NCI-H2081 (cell line): ENCODE data around the gene PDE4D.
"Not testable (repeated sequence)": the region's sequence is repeated elsewhere in the genome, so short reads cannot be mapped to it uniquely, and the experiment has no call there.

Experiments used
- DNase-seq, 2 experiments: peaks; one replicate each; lab custom pipeline; 2025; lab: John Stamatoyannopoulos, UW

PDE4D gene

GRCh38 chr5:59001716-59002115, 891.8 kb downstream of the PDE4D start:
- no peak for DNase-seq

DNA sequence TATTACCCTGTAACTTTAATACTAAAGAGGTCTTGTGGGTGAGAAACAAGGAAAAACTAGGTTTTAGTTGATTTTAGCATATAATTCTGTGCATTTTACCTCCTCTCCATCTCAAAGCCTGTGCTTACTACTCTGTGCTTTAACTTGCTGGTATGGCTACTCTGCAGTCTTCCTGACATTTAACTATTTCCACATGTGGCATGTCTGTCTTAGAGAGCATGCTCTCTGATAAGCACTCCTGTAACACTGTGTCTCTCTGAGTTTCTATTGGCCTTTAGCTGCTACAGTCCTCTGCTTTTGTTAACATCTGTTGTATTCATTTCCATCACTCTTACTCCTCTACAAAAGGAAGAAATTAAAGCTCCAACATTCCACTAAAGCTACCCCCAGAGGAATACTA, 892.4 kb downstream of the PDE4D start:
- no peak for DNase-seq

DNA sequence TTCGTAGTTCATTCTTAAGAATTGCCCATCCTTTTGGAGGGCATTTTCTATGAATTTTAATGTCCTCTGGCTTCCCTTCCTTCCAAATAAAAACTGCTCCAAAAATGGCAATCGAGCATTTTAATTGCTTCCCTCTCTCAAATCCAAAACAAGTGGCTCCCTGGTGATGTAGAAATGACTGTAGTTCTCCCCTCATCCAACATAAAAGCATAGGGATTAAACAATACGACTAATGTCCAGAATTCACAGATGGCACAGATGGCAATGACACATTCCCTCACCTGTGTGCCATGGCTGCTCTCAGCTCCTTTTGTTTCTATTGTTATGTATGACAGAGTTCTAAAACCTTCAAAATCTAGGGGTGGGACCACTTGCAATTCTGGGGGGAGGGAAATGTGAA, 893.3 kb downstream of the PDE4D start:
- DNase-seq: no peak

- no peak for DNase-seq
Measured at GRCh38 chr5:58999804-59000203, 893.7 kb downstream of the PDE4D start.

GRCh38 chr5:58998544-58998943, 895.0 kb downstream of the PDE4D start:
- DNase-seq: no peak

- DNase-seq: not testable (repeated sequence)
Measured at GRCh38 chr5:58995779-58996178, 897.7 kb downstream of the PDE4D start.

DNA sequence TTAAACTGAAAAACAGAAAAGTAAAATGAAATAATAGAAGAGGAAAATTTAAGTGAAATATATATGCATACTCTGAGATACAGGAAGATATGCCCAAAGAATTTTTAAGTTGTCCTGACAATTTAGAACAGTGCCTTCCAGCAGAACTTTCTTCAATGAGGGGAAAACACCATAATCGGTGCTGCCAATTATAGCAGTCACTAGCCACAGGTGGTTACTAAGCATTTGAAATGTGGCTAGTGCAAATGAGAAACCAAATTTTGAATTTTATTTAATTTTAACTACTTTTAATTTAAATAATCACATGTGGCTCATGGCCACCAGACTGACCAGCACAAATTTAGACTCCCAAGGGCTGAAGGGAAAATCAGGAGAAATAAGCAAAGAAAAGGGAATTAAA, 900.1 kb downstream of the PDE4D start:
- no peak for DNase-seq

DNA sequence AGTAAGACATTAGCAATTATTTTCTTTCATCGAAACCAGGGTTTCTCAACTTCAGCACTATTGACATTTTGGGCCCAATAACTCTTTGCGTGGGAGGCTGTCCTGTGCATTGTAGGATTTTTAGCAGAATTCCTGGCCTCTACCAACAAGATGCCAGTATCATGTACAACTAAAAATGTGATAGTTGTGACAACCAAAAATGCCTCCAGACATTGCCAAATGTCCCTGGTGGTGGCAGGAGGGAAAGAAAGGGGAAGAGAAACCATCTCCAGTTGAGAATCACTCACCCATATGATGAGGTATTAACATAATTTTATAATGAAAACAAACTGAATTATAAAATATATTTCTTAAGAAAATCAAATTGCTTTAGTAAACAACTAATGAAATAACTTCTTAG, 904.6 kb downstream of the PDE4D start:
- DNase-seq: no peak

GRCh38 chr5:58987193-58987592, 906.3 kb downstream of the PDE4D start:
- no peak for DNase-seq

DNA sequence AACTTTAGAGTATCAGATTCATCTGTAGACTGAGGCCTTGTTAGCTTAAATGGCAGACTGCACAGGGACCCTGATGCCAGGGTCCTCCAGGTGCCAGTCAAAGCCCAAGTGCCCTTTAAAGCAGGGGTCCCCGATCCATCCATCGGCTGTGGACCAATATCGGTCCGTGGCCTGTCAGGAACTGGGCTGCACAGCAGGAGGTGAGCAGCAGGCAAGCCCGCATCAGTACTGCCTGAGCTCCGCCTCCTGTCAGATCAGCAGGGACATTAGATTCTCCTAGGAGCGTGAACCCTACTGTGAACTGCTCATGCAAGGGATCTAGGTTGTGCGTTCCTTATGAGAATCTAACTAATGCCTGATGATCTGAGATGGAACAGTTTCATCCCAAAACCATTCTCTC, 907.2 kb downstream of the PDE4D start:
- no peak for DNase-seq

DNA sequence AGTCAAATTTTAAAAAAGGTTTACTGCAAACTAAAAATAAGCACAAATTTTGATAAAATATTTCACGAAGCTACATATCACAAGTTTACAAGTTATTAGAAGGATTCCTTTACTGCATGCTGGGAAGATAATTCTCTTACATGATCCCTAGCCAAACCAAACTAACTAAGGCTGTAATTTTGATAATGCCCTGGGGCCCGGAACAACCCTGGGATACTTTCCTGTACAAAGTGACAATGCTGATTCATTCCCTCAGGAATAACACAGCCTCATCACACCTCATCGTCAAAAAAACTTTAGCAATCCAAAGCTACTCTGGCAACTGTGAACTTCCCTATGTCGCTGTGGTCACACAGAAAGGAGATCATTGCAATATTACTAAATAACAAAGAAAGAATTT, 907.8 kb downstream of the PDE4D start:
- DNase-seq: peak in 1 of 2 experiments; percentile 13

DNA sequence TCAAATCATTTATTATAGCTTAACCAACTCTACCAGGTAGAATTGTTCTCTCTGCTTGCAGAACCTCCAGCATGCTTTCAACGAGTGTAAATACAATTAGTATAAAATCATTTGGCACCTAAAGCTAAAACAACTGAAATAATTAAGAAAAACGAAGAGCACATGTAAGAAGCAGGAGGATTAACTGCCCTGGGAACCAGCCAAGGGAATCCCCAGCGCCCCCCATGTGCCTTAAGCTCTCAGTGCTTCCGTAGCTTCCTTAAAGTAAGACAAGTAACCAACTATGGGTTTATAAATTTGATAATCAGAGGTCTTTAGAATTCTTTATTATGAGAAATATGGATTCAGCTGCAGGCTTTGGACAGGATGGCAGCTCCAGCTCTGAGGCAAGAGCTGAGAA, 908.2 kb downstream of the PDE4D start:
- no peak for DNase-seq

GRCh38 chr5:58983526-58984452, 909.7 kb downstream of the PDE4D start:
- DNase-seq: no peak

DNA sequence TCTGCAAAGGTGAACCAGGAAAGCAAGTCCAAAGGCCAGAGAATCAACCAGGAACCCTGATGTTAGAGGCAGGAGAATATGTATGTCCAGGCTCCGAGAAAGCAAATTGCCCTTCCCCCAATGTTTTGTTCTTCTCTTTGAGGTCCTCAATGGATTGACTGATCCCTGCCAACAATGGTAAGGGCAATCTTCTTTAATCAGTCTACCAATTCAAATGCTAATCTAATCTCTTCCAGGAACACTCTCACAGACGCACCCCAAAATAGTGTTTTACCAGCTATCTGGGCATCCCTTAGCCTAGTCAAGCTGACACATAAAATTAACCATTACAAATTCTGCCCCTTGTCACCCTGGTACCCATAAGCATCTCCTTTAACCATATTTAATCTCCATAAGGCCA, 912.6 kb downstream of the PDE4D start:
- no peak for DNase-seq

GRCh38 chr5:58979090-58979489, 914.4 kb downstream of the PDE4D start:
- DNase-seq: no peak

DNA sequence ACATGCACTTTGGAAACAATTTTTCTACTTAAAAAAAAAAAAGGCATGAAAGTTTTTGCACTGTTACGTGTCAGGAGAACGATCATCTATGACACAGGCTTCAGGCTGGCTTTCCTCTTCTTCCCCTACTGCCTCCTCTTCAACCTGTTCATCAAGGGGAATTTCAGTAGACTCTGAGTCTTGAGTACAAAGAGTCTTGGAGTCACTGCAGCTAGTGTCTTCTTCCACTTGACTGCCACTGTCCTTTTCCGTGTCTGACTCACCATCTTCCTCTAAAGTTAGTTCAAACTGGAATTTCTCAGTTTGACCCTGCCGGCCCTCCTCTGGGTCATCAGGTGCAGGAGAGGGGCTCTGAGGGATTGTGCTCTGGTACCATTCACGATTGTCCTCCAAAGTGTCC, 918.9 kb downstream of the PDE4D start:
- no peak for DNase-seq

DNA sequence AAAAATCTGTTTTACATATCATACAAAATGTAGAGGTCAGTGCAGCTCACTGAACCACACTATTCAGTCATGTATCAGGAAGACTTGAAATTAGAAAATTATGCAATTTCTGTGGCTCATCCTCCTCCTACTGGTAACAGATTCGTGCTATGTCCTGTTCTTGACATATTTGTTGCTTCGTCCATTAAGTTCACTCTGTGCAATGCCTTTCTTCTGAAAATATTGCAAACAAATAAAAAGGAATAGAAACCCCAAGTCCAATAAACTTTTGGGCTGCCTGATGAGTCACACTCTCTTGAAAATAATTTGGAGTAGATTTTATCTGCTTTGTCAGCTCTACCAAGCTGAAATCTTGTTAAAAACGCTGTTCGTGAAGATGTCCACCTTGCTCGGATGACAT, 919.4 kb downstream of the PDE4D start:
- no peak for DNase-seq

GRCh38 chr5:58972301-58972700, 921.2 kb downstream of the PDE4D start:
- no peak for DNase-seq

DNA sequence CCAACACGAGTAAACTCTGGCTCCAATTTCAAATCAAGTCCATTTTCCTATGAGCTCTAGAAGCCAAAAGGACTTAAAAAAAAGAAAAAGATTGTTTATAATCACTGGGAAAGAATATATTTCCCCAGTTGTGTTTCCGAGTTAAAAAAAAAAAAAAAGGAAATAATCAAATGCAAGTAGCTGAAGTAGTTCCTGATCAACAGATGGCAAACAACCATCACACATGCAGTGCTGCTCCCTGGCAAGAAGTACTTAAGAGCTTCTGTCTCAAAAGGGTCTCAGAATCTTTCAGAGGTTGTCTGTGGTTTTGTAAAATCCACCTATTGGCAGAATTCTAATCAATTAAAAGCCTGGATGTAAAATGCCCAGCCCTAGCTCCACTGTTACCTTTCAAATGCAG, 922.8 kb downstream of the PDE4D start:
- no peak for DNase-seq

- DNase-seq: no peak
Measured at GRCh38 chr5:58969795-58970194, 923.7 kb downstream of the PDE4D start.

DNA sequence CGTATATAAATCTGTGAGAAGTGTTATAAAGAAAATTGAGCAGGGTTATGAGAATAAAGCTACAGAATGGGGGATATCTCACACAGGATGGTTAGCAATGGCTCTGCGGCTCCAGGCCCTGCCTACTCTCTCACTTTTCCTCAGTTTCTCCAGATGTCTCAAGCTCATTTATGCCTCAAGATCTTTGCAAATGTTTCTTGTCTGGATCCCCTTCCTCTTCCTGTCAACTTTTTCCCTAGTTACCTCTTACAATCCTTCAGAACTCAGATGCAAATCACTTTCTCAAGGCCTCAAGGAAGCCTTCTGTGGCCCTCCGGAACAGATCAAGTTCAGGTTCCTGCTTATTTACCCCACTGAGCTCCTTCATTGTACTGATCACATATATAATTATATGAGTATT, 924.3 kb downstream of the PDE4D start:
- no peak for DNase-seq

DNA sequence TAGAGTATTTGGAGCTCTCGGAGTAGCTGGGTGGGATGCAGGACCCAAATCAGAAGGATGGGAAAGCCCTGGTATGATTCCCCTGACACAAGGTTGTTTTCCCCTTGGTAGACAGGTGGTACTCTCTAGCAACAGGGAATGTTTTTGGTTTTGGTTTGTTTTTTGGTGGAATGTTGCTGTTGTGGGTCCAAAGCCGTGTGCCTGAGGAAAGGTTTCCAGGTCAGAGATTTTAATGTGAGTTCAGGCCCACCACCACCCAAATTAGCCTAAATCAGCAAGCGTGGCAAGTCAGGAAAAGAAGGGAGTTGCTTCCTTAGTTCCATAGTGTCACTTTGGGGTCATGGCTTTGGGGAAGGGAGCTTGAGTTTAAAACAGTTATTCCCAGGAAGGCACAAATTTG, 925.2 kb downstream of the PDE4D start:
- DNase-seq: no peak

DNA sequence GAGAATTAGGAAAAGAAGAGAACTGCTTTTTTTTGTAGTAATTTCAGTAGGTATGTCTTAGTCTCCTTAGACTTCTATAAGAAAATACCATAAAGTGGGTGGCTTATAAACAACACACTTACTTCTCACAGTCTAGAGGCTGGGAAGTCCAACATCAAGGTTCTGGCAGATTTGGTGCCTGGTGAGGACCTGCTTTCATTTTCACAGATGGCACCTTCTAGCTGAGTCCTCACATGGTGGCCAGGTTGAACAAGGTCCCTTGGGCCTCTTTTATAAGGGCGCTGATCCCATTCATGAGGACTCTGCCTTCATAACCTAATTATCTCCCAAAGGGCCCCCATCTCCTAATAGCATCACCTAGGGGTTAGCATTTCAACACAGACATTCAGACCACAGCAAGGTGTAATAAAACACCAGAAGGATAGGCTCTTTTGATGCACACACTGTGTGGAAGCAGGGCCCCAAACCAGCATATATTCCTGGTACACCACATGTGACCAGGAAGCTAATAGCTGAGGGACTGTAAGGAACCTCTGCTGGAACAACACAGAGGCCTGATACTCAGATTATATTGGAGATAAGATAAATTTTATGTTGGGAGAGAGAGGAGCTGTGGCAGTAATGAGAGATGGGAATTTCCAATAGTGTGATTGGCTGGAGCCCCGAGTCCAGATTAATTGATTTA, 925.8 kb downstream of the PDE4D start:
- no peak for DNase-seq
